NCI-H526 (cell line): Measurements from ENCODE around the gene ELMO3.

ENCODE experiments used
- DNase-seq, 2 experiments: peaks; one replicate each; lab custom pipeline; 2025; lab: John Stamatoyannopoulos, UW

The ELMO3 gene

GRCh38 chr16:67199011-67199807 is at the start of gene ELMO3:
ELMO3 (plus strand) TSS chr16:67199131; CDS start chr16:67199327, 196 bp downstream.
- DNase-seq, result peak; percentile 11 to 69

- DNase-seq, result no peak
Observed at GRCh38 chr16:67149276-67150046, 49.5 kb upstream of the ELMO3 start.

- DNase-seq, result peak in 1 of 2 experiments; percentile 50
Observed at GRCh38 chr16:67150047-67150832, 48.7 kb upstream of the ELMO3 start.

- DNase-seq, result peak in 1 of 2 experiments; percentile 66
Observed at GRCh38 chr16:67150833-67151396, 48.0 kb upstream of the ELMO3 start, which contains the start of gene B3GNT9. B3GNT9 (minus strand) TSS chr16:67150998; CDS start chr16:67150485, 513 bp downstream.

- DNase-seq, result peak in 1 of 2 experiments; percentile 4
Observed at GRCh38 chr16:67151431-67152097, 47.4 kb upstream of the ELMO3 start.

- DNase-seq, result no peak
Observed at GRCh38 chr16:67154578-67155294, 44.2 kb upstream of the ELMO3 start.

GRCh38 chr16:67155295-67156142 is 43.4 kb upstream of the ELMO3 start:
- peak; percentile 23 to 83 for DNase-seq

- no peak for DNase-seq
Observed at GRCh38 chr16:67156143-67156844, 42.6 kb upstream of the ELMO3 start.

GRCh38 chr16:67157106-67157748 is 41.7 kb upstream of the ELMO3 start:
- no peak for DNase-seq

GRCh38 chr16:67157892-67158635 is 40.9 kb upstream of the ELMO3 start:
- DNase-seq, result no peak

- DNase-seq, result peak in 1 of 2 experiments; percentile 34
Observed at GRCh38 chr16:67158637-67159600, 40.0 kb upstream of the ELMO3 start.

- DNase-seq, result no peak
Observed at GRCh38 chr16:67161595-67162058, 37.3 kb upstream of the ELMO3 start.

GRCh38 chr16:67162506-67163163 is 36.3 kb upstream of the ELMO3 start:
- peak in 1 of 2 experiments; percentile 7 for DNase-seq

- DNase-seq, result peak; percentile 65 to 90
Observed at GRCh38 chr16:67163164-67163998, 35.5 kb upstream of the ELMO3 start.
